GM21526 (cell line): ENCODE measurements around the gene TH.

Experiments used
- ATAC-seq: cut with Tn5 transposase; IDR thresholded peaks from one replicate; pipeline ENCODE4 v1.9.1; 2021; ENCODE audit warnings: moderate library complexity; ENCODE audit not compliant: unreplicated experiment, low FRiP score

TH gene

DNA sequence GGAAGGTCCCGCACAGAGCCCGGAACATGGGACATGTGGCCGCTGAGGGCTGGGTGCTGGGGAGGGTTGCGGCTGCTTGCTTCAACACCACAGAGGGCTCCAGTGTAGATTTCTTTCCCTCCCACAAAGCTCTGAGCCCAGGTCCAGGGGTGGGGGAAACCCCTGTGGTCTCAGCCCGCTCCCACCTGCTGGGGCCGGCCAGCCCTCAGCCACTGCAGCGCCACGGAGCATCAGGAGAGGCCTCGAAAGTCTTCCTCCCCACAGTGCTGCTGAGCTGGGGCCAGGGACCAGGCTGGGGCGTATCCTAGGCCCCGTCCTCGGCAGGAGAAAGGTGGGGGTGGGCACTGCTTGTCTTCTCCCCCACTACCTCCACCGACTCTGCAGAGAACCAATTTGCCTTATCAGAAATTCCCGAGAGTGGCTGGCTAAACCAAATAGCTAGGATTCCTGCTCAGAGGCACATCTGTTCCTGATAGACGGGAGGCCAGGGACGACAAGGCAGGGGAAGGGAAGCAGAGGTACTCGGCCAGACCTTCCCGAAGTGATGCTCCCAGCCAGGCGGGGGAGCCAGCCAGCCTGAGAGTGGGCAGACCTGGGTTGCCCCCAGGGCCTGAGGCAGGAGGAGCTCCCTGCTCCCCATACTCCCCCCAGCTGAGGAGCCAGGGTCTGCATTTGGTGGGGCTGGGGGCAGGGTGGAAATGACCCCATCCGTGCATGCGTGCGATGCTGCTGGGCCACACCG is 51.1 kb downstream of the TH start:
- no peak for ATAC-seq

DNA sequence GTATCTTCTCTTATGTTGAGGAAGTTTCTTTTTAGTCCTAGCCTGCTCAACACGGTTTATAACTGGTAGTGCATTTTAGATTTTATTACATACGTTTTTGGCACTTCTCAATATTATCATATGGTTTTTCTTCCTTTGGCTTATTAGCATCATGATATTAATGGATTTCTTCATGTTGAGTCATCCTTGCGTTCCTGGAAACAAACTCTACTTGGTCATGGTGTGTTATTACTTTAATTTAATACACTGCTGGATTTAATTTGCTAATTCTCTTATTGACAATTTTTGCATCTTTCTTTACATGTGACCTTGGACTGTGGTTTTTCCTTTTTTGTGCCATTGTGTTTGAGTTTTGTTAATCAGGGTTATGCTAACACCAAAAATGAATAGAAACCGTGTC is 52.9 kb downstream of the TH start:
- ATAC-seq = no peak

DNA sequence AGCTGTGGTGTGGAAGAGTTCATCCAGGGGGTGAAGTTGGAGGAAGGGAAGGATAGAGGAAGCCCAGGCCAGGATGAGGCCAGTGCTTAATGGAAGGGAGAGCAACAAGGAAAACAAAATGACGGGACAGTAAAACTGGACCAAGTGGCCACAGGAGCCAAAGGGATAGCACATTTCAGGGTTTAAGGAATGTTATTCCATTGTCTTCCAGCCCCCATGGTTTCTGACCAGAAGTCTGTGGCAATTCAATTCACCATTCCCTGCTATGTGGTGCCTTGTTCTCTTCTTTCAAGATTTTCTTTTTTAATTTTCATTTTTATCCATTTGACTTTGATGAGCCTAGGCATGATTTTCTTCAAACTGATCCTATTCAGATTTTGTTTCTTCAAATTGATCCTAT is 54.9 kb downstream of the TH start:
- ATAC-seq = no peak

DNA sequence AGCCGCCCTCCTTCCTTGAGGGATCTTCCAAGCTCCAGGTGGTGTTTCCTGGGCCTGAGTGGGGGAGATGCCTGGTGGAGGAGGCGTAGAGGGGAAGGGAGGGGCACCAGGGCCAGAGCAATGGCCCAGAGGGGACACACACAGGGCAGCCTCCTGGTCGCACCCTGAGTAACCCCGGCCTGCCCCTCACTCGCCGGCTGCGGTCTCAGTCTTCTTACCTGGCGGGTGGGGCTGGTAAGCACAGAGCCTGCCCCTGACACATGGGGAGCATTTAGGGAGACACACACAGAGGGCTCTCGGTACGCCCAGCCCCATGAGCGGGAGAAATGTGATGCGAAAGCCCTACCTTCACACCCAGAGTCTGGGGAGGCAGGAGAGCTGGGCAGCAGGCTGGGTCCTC is 56.3 kb downstream of the TH start:
- ATAC-seq = no peak

DNA sequence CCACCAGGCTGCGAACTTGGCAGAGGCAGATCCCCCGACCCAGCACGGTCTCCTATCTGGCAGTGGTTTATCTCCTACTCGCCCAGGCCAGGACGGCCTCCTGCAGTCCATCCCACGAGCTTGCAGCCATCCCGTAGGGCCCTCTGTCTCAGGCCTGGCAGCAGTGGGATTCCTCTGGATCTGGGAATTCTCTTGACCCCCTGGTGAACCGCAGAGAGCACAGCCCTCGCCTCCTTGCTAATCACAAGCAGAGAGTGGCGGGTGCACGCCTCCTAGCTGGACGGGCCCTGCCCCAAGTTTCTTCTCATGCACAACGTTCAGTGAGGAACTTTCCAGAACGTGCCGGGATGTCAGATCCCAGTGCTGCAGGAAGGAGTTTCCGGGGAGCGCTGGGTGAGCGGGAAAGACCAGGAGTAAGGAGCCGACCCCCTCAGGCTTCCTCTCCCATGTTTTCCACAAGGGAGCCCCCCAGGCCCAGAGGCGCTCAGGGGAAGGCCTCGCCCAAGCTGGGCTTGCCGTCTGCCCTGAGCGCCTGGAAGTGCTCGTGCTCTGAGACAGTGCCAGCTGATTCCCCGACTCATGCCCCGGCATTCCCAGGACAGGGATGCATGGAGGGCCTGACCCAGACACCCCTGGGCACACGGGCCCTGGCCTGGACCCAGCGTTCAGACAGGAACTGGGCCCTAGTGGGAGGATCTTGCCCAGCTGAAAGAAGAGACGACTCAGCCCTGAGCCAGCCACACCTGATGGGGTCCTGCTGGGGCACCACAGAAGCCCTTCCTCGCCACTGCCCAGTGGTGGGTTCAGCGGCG is 57.0 kb downstream of the TH start:
- ATAC-seq = no peak
